NCI-H526 (cell line): ENCODE results near the gene ST3GAL5.
"Not testable (repeated sequence)": the region's sequence is repeated elsewhere in the genome, so short reads cannot be mapped to it uniquely, and the experiment has no call there.

ENCODE experiments used
- DNase-seq, 2 experiments: peaks; one replicate each; lab custom pipeline; 2025; lab: John Stamatoyannopoulos, UW

The ST3GAL5 gene

GRCh38 chr2:85834466-85834865 lies 54.3 kb downstream of the ST3GAL5 start:
- DNase-seq, result no peak

DNA sequence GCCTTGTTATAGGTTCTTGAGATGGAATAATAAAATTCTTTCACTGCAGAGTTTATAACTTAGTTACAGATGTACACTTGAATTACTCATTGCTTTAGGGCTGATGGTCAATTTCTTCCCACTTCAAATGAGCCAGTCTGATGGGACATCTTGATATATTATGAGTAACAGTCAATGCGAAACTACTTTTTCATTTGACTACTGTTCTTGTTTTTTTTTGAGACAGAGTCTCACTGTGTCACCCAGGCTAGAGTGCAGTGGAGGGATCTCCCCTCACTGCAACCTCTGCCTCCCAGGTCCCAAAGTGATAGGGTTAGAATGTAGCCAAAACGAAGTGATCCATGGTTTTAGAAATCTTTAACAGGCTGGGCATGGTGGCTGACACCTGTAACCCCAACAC lies 57.1 kb downstream of the ST3GAL5 start:
- no peak for DNase-seq

DNA sequence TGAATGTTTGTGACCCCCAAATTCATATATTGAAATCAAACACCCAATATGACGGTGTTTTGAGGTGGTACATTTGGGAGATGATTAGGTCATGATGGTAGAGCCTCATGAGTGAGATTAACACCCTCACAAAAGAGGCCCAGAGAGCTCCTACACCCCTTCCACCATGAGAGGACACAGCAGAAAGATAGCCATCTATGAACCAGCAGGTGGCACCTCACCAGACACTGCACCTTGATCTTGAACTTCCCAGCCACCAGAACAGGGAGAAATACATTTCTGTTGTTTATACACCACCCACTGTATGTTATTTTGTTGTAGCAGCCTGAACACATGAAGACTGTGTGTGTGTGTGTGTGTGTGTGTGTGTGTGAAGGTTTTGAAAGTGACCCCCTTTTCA lies 58.1 kb downstream of the ST3GAL5 start:
- no peak for DNase-seq

- not testable (repeated sequence) for DNase-seq
These were observed 59.4 kb downstream of the ST3GAL5 start for GRCh38 chr2:85829394-85829793.

DNA sequence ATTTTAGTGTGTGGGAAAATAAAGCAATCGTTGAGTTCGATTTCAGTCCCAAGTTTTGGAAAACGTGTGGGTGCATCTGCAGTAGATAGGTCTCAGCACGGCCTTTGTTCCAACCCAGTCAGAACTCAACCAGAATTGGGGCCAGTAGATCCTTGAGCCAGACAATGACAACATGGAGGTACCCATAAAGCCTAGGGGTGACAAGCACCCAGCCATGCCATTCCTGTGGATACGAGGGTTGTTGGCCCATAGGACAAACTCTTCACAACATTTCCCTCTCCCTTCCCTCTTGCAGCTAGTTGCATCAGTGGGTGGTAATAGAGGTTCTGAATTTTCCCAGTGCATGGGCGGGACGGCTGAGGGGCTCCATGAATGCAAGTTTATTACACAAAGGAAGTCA lies 60.1 kb downstream of the ST3GAL5 start:
- no peak for DNase-seq

DNA sequence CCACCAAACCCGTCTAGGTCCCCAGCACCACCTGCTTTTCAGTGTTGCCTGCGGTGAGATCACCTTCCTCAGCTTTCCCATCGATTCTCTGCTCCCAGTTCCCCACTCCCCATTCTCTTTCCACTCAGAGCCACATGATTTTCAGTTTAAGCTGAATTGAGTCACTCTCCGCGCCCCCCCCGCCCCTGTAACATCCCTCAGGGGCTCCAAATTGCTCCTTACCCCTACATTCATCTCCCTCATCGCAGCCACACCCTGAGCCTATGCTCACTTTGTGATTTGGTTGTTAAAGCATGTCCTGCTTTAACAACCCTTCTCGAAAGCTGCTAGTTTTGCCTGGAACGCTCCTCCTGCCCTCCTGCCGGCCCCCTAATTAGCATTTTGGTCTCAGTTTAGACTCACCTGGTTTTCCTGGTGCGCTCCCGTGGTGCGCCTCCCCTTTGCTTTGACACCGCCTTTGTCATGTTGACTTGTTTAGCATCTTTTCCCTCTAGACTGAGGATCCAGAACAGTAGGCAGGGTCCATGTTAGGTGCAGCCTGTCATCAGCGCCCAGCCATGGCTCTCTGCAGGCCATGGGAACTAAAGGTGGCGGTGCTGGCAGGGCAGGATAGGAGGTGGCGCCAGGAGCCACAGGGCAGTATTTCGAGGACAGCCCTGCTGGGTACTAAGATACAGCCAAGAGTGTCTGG lies 60.8 kb downstream of the ST3GAL5 start:
- DNase-seq, result no peak

DNA sequence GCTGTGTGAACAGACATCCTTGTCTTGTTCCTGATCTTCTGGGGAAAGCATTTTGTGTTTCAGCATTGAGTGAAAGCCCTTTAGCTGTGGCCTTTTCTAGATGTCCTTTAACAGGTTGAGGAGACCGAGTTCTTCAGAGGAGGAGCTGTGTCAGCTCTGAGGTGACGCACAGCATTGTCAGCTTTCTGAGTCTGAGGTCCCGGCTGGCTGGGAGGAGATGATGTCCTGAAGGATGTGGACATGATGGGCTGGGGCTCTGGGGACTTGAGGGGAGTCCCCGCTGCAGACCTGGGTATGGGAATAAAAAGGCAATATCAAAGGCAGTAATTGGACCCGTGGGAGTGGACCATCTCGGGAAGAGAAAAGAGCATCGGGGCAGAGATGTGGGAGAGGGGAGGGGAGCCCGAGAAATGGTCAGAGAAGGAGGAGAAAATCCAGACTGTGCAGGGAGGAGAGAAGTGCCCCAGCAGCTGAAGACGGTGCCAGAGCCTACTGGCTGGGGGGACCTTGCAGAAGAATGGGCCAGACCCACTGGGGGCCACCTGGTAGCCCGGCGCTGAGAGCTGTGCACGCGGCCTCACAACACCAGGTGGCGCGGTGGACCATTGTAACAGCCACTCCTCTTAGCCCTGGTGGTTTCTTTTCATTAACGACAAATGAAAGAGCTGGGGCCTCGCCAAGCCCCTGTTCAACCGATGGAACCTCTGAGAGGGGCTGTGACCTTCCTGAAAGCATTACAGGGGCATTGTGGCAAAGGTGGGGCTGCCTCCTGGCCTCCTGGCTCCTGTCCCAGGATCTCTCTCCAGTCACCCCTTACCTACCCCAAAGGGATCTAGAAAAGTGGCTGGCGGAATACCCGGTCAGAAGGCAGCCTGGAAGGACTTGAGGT lies 61.6 kb downstream of the ST3GAL5 start:
- peak; percentile 24 to 81 for DNase-seq

DNA sequence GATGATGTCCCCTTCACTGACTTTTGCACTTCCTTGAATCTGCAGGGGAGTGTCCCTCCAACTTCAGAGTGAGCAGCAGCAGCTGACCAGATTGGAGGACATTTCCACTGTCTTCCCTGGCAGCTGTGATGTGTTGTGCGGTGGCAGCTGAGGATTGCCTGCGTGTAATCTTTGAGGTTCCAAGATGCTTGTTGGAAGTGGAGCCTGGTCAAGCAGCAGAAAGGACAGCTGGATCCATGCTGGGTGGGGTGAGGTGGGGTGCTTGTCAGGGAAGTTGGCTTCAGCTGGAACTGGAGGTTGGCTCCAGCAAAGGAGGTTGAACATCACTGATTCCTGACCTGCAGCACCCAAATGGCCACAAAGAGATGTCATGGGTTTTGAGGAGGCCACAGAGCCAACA lies 64.8 kb downstream of the ST3GAL5 start:
- DNase-seq, result no peak

- no peak for DNase-seq
These were observed 66.0 kb downstream of the ST3GAL5 start for GRCh38 chr2:85822766-85823165.

GRCh38 chr2:85819811-85820510 lies 68.8 kb downstream of the ST3GAL5 start:
- peak in 1 of 2 experiments; percentile 40 for DNase-seq

- DNase-seq, result no peak
These were observed 73.8 kb downstream of the ST3GAL5 start for GRCh38 chr2:85814802-85815550.

GRCh38 chr2:85813982-85814801 lies 74.6 kb downstream of the ST3GAL5 start:
- DNase-seq, result peak; percentile 64 to 90

DNA sequence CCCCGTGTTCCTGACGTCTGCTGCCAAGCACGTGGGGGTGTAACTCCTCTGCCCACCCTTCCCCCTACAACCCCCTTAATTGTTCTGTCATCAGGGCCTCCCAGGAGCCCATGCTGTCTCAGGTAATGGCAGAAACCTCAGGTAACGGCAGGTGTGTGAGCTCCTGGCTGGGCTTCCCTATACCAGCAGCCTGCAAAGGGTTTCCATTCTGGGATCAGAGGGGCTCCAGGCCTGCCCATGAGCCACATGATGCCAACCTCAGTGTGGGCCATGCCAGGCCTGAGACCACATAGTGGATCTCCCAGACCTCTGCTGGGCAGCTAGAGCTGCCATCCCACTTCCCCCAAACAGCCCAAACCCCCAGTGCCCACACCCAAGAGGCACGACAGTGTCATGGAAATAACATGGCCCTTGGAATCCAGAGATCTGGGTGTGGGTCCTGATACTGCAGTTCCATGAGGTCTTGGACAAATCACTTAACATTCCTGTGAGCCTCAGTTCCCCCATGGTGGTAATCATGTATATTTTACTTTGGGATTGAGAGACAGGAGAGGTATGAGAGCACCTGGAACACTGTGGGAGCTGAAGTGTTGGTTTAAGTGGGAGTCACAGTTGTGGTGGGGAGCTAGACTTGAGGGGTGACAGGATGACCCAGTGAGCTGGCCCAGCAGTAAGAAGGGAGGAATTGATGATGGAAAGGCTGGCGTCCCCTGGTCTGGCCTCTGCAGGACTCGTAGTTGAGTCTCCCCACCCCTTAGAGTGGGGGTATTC lies 75.4 kb downstream of the ST3GAL5 start:
- DNase-seq, result no peak

DNA sequence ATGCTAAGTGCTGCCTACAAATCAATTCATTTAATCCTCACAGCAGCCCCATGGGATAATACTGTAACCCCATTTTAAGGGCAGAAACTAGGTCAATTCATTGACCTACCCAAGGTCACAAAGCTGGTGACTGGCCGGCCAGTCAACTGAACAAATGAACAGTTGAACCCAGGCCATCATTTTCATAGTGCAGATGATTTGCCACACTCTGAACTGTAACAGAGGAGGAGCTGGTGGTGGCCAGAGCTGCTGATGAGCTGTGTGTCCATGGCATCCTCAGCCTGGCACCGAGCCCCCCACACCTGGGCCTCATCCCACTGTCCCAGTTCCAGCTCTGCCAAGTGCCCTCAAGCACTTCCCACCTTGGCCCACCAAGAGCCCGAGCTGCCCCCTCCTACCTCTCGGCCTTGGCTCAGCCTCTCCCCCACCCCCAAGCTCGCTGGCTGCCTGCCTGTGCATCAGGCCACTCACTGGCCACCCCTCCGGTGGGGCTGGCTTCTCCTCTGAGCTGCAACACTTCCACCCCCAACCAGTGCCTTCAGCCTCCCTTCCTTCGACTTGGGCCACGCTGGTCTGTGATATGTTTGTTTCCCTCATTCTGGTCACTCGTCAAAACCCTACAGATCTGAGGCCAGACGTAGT lies 76.6 kb downstream of the ST3GAL5 start:
- DNase-seq, result no peak

GRCh38 chr2:85811180-85812093 lies 77.4 kb downstream of the ST3GAL5 start:
- no peak for DNase-seq

DNA sequence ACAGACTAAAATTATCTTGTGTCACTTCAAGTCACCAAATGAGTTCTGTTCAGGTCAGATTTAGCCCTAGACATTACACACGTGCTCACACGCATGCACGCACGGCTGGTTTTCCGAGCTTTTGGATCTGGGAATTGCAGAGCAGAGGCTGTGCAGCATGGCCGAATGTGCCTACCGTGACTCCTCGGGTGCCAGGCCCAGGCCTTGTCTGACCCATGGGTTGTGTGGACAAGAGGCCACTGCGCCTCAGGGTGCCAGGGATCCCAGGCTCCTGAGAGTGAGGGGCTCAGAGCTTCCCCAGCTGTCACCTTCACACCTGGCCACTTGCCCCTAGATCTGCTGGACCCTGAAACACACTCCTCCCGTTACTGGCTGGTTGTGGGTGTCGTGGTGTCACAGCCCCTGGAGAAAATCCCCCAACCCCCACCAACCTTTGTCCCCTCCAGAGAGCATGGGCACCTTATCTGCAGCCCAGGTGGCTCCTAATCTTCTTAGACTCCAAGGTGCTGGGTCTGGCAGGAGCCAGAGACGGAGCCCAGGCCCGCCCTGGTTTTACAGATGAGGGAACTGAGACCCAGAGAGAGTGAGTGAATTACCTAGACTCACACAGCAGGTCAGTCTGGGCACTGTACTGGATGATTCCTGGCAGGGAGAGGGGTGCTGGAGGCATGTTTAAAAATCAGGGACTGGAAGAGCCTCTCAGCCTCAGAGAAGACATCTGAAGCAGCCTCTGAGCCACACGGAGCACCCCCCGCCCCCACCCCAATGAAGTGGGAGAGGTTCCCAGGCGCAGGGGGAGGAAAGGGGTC lies 78.2 kb downstream of the ST3GAL5 start:
- DNase-seq, result no peak

DNA sequence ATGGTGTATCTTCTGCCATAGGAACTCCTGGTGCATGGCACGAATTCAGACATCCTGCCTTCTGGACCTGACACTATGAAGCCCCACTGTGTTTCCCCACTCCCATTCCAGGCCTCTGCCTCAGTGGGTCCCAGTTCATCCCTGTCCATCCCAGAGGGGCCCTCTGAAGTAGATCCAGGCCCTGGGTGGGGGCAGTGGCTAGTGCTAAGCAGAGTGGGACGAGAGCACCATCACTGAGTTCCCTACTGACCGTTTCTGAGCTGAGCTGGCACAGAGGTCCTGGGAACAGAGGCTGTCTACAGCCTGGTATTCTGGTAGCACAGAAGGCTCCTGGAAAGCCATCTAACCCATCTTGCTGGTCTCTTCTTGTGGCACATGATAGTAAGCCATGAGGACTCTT lies 81.0 kb downstream of the ST3GAL5 start:
- DNase-seq, result no peak
